CD4-positive, alpha-beta memory T cell (primary cell): ENCODE data around the gene C1GALT1C1. TPM values are rescaled to one million over a fixed set of nuclear protein-coding genes. Genes with fewer than 3 reads are reported as not detected.

Experiments used
- CTCF ChIA-PET: fragments of 350-600 bp; sonication (Branson Sonifier 250); formaldehyde crosslinking; loops from one replicate; lab custom pipeline; 2021; ENCODE audit warnings: inconsistent platforms; ENCODE audit not compliant: partially characterized antibody; lab: Charles Lee
- POLR2A ChIA-PET: fragments of 350-600 bp; sonication (Branson Sonifier 250); formaldehyde crosslinking; loops from one replicate; lab custom pipeline; 2021; ENCODE audit not compliant: partially characterized antibody; lab: Charles Lee
- DNase-seq, 5 donors: peaks; one replicate each; pipeline versions ENCODE4 v3.0.0 to v3.0.0-alpha.2; 2020 to 2022; ENCODE audit warnings: mixed read lengths in 1 of 5
- H3K27ac ChIP-seq: one replicate; pipeline ENCODE4 v1.7.0; 2013; ENCODE audit warnings: low read depth, low read length
- H3K27me3 ChIP-seq: 2 replicates; pipeline ENCODE4 v1.7.0; 2013; ENCODE audit warnings: mild to moderate bottlenecking, low read length, moderate library complexity; ENCODE audit not compliant: insufficient read depth
- H3K36me3 ChIP-seq: 2 replicates; pipeline ENCODE4 v1.7.0; 2013; ENCODE audit warnings: mild to moderate bottlenecking, low read length, moderate library complexity; ENCODE audit not compliant: insufficient read depth
- H3K4me1 ChIP-seq: 2 replicates; pipeline ENCODE4 v1.7.0; 2013; ENCODE audit warnings: mild to moderate bottlenecking, low read length, moderate library complexity; ENCODE audit not compliant: insufficient read depth
- H3K4me3 ChIP-seq, 2 donors: one replicate each; pipeline ENCODE4 v1.7.0; 2013; ENCODE audit warnings: low read length in 2 of 2, mild to moderate bottlenecking in 1 of 2
- H3K9me3 ChIP-seq, 2 donors: one replicate each; pipeline ENCODE4 v1.7.0; 2013; ENCODE audit warnings: low read length in 2 of 2, control low read depth in 1 of 2; ENCODE audit not compliant: control insufficient read depth in 1 of 2
- H3K27ac Mint-ChIP-seq, 7 donors: one replicate each; pipeline ENCODE4 v1.8.0; 2020 to 2021; ENCODE audit warnings: mixed read lengths in 7 of 7, mild to moderate bottlenecking in 6 of 7, inconsistent platforms in 3 of 7, moderate library complexity in 3 of 7
- H3K27me3 Mint-ChIP-seq, 2 donors: one replicate each; pipeline ENCODE4 v1.8.0; 2020 to 2021; ENCODE audit warnings: mixed read lengths in 2 of 2
- H3K36me3 Mint-ChIP-seq, 2 donors: one replicate each; pipeline ENCODE4 v1.8.0; 2020 to 2021; ENCODE audit warnings: mixed read lengths in 2 of 2, inconsistent platforms in 1 of 2, mild to moderate bottlenecking in 1 of 2
- H3K4me1 Mint-ChIP-seq, 4 donors: one replicate each; pipeline ENCODE4 v1.8.0; 2020 to 2021; ENCODE audit warnings: mixed read lengths in 4 of 4, mild to moderate bottlenecking in 1 of 4
- H3K4me3 Mint-ChIP-seq, 8 donors: one replicate each; pipeline ENCODE4 v1.8.0; 2020 to 2021; ENCODE audit warnings: mixed read lengths in 8 of 8, mild to moderate bottlenecking in 7 of 8, moderate library complexity in 6 of 8, inconsistent platforms in 3 of 8
- H3K9me3 Mint-ChIP-seq, 8 donors: one replicate each; pipeline ENCODE4 v1.8.0; 2020 to 2021; ENCODE audit warnings: mixed read lengths in 8 of 8, mild to moderate bottlenecking in 5 of 8, inconsistent platforms in 3 of 8, moderate library complexity in 1 of 8
- intact Hi-C: fragments of 100-400 bp; cut with micrococcal nuclease; formaldehyde crosslinking; loops from one replicate; pipeline ENCODE4 v1.15.1; 2023
- polyA plus RNA-seq, 2 donors: library from polyadenylated mRNA; unstranded; fragments of 300-500 nt; fragmentation: Illumina TruSeq; gene quantifications; one replicate each; pipeline ENCODE4 v1.2.3, GENCODE V29; 2021
- total RNA-seq, 2 experiments: library from RNA; stranded (reverse); gene quantifications; one replicate each; pipeline ENCODE4 v1.2.3, GENCODE V29; 2021

Gene C1GALT1C1
- total and polyA plus RNA-seq, 4 experiments from 2014 or later = 17.0 to 35.1 (median 26.4) TPM

DNA sequence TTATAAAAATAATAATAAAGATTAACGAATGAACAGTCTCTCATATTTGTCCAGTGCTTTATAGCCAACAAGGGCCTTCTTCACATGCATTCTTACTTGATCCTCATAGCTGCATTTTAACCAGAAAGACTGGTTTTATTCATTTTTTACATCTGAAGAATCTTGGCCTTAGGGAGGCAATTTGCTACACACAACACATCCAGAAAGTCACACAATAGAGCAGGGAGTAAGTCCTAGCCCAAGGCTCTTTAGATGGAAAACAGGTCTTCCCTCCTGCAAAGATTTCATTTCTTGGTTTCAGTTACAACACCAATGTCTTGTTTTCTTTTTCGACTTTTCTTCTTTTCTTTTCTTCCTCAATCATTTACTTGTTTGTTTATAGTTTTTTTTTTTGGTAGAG lies 13.0 kb upstream of the C1GALT1C1 start:
- no peaks in the 10 kb centered on the region for H3K36me3 Mint-ChIP-seq
- Histone ChIP-seq H3K27me3 (no peaks in the 10 kb centered on the region), H3K4me1 (no peaks in the 10 kb centered on the region), H3K36me3 (no peaks in the 10 kb centered on the region), H3K9me3 (no peaks in the 10 kb centered on the region), H3K27ac (no peak overlapping the region), H3K4me3 (no peak overlapping the region)
- no peak for DNase-seq
- H3K4me3 Mint-ChIP-seq = no peak overlapping the region
- H3K27me3 Mint-ChIP-seq = peaks cover 0 to 2% of the 10 kb centered on the region in 2 donors
- H3K4me1 Mint-ChIP-seq = peaks cover 0 to 4% (median 0%) of the 10 kb centered on the region in 4 donors
- POLR2A ChIA-PET = no interaction called here
- CTCF ChIA-PET = interaction anchor here (0.7 kb wide), 1 partner anchor 54 kb away, joined by 3 read pairs; no protein-coding TSS in a partner anchor
- intact Hi-C loops = no loop called here
- no peaks in the 10 kb centered on the region for H3K9me3 Mint-ChIP-seq
- no peak overlapping the region for H3K27ac Mint-ChIP-seq

DNA sequence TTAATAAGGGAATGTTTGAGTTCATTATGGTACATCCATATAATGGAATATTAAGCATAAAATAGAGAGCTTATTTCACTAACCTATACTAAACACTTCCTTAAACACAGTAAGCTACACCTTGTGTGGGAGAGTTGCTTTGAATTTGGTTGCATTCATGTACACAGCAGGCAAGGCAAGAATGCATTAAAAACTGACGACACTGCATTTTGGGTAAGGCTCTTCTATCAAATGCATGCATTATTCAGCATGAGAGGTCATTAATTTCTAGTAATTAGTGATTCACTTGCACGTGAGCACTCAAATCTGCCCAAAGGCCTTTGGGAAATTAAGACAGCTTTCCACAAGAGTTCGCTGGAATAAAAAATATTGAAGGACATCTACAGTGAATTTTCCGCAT lies 8.8 kb upstream of the C1GALT1C1 start:
- ChIA-PET POLR2A (no interaction called here), CTCF (no interaction called here)
- Mint-ChIP-seq H3K27ac (no peak overlapping the region), H3K27me3 (no peaks in the 10 kb centered on the region), H3K36me3 (no peaks in the 10 kb centered on the region), H3K4me1 (peaks cover 0 to 4% (median 0%) of the 10 kb centered on the region in 4 donors), H3K9me3 (no peaks in the 10 kb centered on the region), H3K4me3 (no peak overlapping the region)
- Histone ChIP-seq H3K27me3 (no peaks in the 10 kb centered on the region), H3K9me3 (no peaks in the 10 kb centered on the region), H3K36me3 (no peaks in the 10 kb centered on the region), H3K4me3 (no peak overlapping the region), H3K4me1 (no peaks in the 10 kb centered on the region), H3K27ac (no peak overlapping the region)
- no peak for DNase-seq
- intact Hi-C loops = no loop called here

DNA sequence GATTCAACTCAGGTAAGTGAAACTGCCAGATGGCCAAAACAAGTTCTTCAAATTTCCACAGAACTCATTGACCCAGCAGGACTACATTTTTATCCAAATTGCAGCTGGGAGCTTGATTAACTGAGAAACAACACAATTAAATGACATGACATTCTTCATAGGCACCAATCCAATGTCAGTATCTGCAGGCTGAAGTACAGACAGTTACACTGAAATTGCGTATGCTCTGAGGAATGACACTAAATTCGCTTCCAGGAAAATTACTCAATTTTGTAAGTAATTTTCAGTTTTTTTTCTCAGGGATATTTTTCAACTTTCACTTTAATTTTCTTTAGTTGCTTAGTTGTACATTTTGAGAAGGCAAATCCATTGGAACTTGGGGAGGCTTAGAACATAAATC lies 4.5 kb downstream of the C1GALT1C1 start:
- H3K9me3 ChIP-seq = no peaks in the 10 kb centered on the region
- no peaks in the 10 kb centered on the region for H3K27me3 Mint-ChIP-seq
- intact Hi-C loops = no loop called here
- no peaks in the 10 kb centered on the region for H3K36me3 ChIP-seq
- H3K9me3 Mint-ChIP-seq = no peaks in the 10 kb centered on the region
- no peak overlapping the region for H3K4me3 Mint-ChIP-seq
- H3K27me3 ChIP-seq = no peaks in the 10 kb centered on the region
- no peak overlapping the region for H3K27ac ChIP-seq
- peaks cover 7 to 25% of the 10 kb centered on the region in 2 donors for H3K36me3 Mint-ChIP-seq
- ChIA-PET POLR2A (no interaction called here), CTCF (no interaction called here)
- H3K27ac Mint-ChIP-seq = peak overlapping the region in 1 of 7 donors; percentile 8
- DNase-seq = no peak
- no peak overlapping the region for H3K4me3 ChIP-seq
- H3K4me1 Mint-ChIP-seq = peaks cover 14 to 23% (median 18%) of the 10 kb centered on the region in 4 donors
- H3K4me1 ChIP-seq = peaks cover 23% of the 10 kb centered on the region

DNA sequence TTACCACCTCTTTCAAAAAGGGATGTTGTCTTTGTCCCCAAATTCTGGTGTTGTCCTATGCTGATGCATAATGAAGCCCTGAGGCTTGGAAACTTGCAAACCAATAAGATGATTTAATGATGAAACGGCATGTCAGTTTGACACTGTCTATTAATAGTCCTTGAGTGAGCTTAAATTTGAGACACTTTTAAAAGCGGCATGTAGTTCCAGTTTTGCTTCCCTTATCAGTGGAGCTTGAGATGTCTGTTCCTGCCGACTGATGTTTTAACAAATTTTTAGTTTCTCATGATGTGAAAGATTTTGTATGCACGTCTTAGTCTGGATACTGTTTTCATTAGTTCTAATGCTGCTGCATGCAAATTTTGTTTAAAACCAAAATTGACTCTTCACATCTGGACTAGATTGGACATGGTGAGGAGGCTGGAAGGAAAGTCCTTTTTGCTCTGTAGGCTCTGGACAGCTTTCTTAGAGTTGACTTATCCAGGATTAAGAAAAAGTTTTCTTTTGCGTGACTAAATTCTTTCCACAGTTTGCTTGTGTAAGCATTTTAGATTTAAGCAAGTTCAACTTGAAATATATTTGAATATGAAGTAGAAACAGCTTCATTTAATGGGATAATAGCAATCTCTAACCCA lies 11.7 kb downstream of the C1GALT1C1 start:
- DNase-seq = no peak
- ChIA-PET POLR2A (no interaction called here), CTCF (no interaction called here)
- peak overlapping the region in 1 of 8 donors; percentile 6 for H3K4me3 Mint-ChIP-seq
- H3K9me3 ChIP-seq = no peaks in the 10 kb centered on the region
- no peak overlapping the region for H3K27ac ChIP-seq
- peaks cover 8 to 26% of the 10 kb centered on the region in 2 donors for H3K36me3 Mint-ChIP-seq
- H3K4me1 ChIP-seq = no peaks in the 10 kb centered on the region
- no peak overlapping the region for H3K4me3 ChIP-seq
- H3K36me3 ChIP-seq = no peaks in the 10 kb centered on the region
- peaks cover 0 to 4% (median under 1%) of the 10 kb centered on the region in 4 donors for H3K4me1 Mint-ChIP-seq
- peaks cover 0 to 2% (median 0%) of the 10 kb centered on the region in 8 donors for H3K9me3 Mint-ChIP-seq
- H3K27ac Mint-ChIP-seq = no peak overlapping the region
- no peaks in the 10 kb centered on the region for H3K27me3 ChIP-seq
- intact Hi-C loops = no loop called here
- no peaks in the 10 kb centered on the region for H3K27me3 Mint-ChIP-seq

DNA sequence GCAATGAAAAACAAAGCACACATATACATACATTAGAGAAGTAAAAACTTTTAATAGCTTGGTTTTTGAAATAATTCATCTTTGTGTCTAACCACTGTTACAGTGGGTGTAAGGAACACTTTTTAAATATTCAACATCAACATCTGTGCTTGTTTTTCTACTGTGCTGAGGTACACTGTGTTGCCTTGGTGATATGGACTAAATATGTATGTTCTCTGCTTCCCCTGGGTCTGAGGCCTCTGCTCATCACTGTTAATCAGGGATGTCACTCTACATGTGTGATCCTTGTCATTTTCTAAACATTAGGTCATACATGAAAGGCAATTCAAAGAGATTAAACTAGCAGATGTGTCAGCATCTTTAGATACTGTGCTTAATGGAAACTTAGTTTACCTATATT lies 15.0 kb downstream of the C1GALT1C1 start:
- no peak overlapping the region for H3K27ac ChIP-seq
- intact Hi-C loops = no loop called here
- Mint-ChIP-seq H3K27me3 (no peaks in the 10 kb centered on the region), H3K4me3 (no peak overlapping the region), H3K27ac (no peak overlapping the region), H3K4me1 (peaks cover 0 to 4% (median under 1%) of the 10 kb centered on the region in 4 donors), H3K36me3 (peaks cover 13 to 26% of the 10 kb centered on the region in 2 donors), H3K9me3 (peaks cover 0 to 4% (median 0%) of the 10 kb centered on the region in 8 donors)
- no peaks in the 10 kb centered on the region for H3K4me1 ChIP-seq
- H3K27me3 ChIP-seq = no peaks in the 10 kb centered on the region
- no peak overlapping the region for H3K4me3 ChIP-seq
- ChIA-PET CTCF (no interaction called here), POLR2A (interaction anchor here (0.8 to 1.1 kb wide), 2 partner anchors 11 to 54 kb away, joined by 3 read pairs; partner anchors contain the start of genes CUL4B and MCTS1)
- no peak for DNase-seq
- H3K36me3 ChIP-seq = peaks cover 3% of the 10 kb centered on the region
- H3K9me3 ChIP-seq = no peaks in the 10 kb centered on the region

DNA sequence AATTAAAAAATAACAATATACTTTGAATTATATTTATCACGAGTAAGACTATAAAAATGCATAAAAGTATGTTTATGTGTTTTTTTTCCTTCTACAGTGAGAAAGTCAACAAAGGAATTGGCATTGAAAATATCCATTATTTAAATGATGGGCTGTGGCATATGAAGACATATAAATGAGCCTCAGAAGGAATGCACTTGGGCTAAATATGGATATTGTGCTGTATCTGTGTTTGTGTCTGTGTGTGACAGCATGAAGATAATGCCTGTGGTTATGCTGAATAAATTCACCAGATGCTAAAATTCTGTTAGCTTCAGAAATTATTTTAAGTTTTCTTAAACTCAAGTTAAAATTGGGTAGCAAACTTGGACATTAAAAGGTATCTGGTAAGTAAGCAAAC lies 17.8 kb downstream of the C1GALT1C1 start:
- CTCF ChIA-PET = interaction anchor here (1.6 kb wide), 1 partner anchor 17 kb away, joined by 4 read pairs; no protein-coding TSS in a partner anchor
- Histone ChIP-seq H3K27ac (no peak overlapping the region), H3K4me3 (no peak overlapping the region), H3K9me3 (no peaks in the 10 kb centered on the region), H3K36me3 (peaks cover 3% of the 10 kb centered on the region), H3K27me3 (no peaks in the 10 kb centered on the region), H3K4me1 (no peaks in the 10 kb centered on the region)
- Mint-ChIP-seq H3K36me3 (peaks cover 17 to 35% of the 10 kb centered on the region in 2 donors), H3K9me3 (peaks cover 0 to 2% (median 0%) of the 10 kb centered on the region in 8 donors), H3K27ac (no peak overlapping the region), H3K27me3 (no peaks in the 10 kb centered on the region), H3K4me1 (peaks cover 0 to 1% (median 0%) of the 10 kb centered on the region in 4 donors), H3K4me3 (no peak overlapping the region)
- DNase-seq = no peak
- intact Hi-C loops = no loop called here
- POLR2A ChIA-PET = no interaction called here

DNA sequence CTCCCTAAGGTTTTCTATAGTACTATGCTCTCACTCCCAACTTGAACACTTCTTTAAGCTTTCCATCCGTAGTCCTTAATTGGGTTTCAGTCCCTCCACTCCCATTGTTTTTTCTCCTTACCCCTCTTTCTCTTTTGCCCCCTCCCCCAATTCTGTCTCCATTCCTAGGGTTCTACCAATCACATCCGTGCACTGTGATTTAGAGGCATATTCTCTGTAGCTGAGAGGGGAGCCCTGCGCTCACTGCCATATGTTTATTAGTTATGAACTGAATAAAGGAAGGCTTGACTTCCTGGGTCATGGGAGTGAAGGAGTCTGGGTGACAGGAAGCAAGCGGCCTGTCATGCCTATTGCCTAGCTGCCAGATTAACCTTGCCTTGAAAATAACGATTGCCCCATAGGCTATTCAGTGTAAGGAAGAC lies 25.5 kb downstream of the C1GALT1C1 start:
- ChIA-PET CTCF (interaction anchor here (2.2 kb wide), 1 partner anchor 43 kb away, joined by 12 read pairs; the partner anchor contains the start of gene CUL4B), POLR2A (interaction anchor here (0.6 to 4.2 kb wide), 13 partner anchors 10 to 353 kb away, joined by 3 to 136 read pairs (median 4); partner anchors contain the start of genes C1GALT1C1 and CUL4B)
- peak overlapping the region; percentile 90 to 98 (median 94) for H3K4me3 Mint-ChIP-seq
- no peaks in the 10 kb centered on the region for H3K36me3 ChIP-seq
- peaks cover 6 to 14% (median 8%) of the 10 kb centered on the region in 4 donors for H3K4me1 Mint-ChIP-seq
- peaks cover 17% of the 10 kb centered on the region for H3K4me1 ChIP-seq
- H3K27me3 ChIP-seq = no peaks in the 10 kb centered on the region
- peak overlapping the region; percentile 95 to 99 (median 98) for H3K27ac Mint-ChIP-seq
- no peaks in the 10 kb centered on the region for H3K27me3 Mint-ChIP-seq
- H3K4me3 ChIP-seq = peak overlapping the region; percentile 55 to 77
- no peaks in the 10 kb centered on the region for H3K9me3 ChIP-seq
- peak overlapping the region; percentile 85 for H3K27ac ChIP-seq
- no peaks in the 10 kb centered on the region for H3K9me3 Mint-ChIP-seq
- peak; percentile 33 to 68 (median 52) for DNase-seq
- H3K36me3 Mint-ChIP-seq = peaks cover 2 to 18% of the 10 kb centered on the region in 2 donors
- intact Hi-C loops = loop anchor here (1.0 to 10.0 kb wide), 5 partner anchors 26 to 1367 kb away; partner anchors contain the start of genes C1GALT1C1, PGRMC1, SLC25A5 and ZBTB33
